ENCODE measurements around the gene TRPM8.

Gene TRPM8

DNA sequence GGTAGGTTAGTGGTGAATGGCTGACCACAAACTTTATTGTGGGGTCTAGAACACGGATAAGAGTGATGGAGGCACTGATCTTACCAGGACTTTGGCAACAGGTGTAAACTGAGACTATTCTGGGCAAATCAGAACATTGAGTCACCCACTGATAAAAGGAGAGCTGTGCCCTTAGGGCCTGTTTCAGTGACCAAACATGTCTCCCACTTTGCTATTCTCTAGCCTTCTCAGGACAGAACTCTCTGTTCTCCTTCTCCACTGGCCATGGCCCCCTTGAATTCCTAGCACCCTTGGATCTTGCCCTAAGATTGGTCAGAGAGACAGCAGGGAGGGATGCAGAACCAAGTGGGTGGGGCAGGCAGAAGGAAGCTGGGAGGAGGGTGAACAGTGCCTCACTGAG is 18.3 kb downstream of the TRPM8 start:
- H3K4me3 ChIP-seq (ENCODE audit: low read depth, low read length): no peak overlapping the region
- TF ChIP-seq, protein P1, sequence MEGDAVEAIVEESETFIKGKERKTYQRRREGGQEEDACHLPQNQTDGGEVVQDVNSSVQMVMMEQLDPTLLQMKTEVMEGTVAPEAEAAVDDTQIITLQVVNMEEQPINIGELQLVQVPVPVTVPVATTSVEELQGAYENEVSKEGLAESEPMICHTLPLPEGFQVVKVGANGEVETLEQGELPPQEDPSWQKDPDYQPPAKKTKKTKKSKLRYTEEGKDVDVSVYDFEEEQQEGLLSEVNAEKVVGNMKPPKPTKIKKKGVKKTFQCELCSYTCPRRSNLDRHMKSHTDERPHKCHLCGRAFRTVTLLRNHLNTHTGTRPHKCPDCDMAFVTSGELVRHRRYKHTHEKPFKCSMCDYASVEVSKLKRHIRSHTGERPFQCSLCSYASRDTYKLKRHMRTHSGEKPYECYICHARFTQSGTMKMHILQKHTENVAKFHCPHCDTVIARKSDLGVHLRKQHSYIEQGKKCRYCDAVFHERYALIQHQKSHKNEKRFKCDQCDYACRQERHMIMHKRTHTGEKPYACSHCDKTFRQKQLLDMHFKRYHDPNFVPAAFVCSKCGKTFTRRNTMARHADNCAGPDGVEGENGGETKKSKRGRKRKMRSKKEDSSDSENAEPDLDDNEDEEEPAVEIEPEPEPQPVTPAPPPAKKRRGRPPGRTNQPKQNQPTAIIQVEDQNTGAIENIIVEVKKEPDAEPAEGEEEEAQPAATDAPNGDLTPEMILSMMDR (IDR thresholded peaks at IDR 0.05; ENCODE audit: insufficient read depth, low read depth, low read length, missing control alignments): no peak

GRCh38 chr2:233936089-233936488 is 18.9 kb downstream of the TRPM8 start:
- DNase-seq (ENCODE audit: low read depth): no peak
- TF ChIP-seq, protein P1 (IDR thresholded peaks at IDR 0.05; ENCODE audit: insufficient read depth, low read depth, low read length, missing control alignments): no peak
- H3K4me3 ChIP-seq (ENCODE audit: low read depth, low read length): no peak overlapping the region

More for the DNA sequence above, 18.3 kb downstream of the TRPM8 start:
- DNase-seq (ENCODE audit: low read depth): no peak

- DNase-seq (ENCODE audit: low read depth): no peak
- TF ChIP-seq, protein P1 (IDR thresholded peaks at IDR 0.05; ENCODE audit: insufficient read depth, low read depth, low read length, missing control alignments): no peak
- H3K4me3 ChIP-seq (ENCODE audit: low read depth, low read length): no peak overlapping the region
These were observed 21.6 kb downstream of the TRPM8 start for GRCh38 chr2:233938676-233939370.

- no peak overlapping the region for H3K4me3 ChIP-seq (ENCODE audit: low read depth, low read length)
- DNase-seq (ENCODE audit: low read depth): no peak
- TF ChIP-seq, protein P1 (IDR thresholded peaks at IDR 0.05; ENCODE audit: insufficient read depth, low read depth, low read length, missing control alignments): no peak
These were observed 23.5 kb downstream of the TRPM8 start for GRCh38 chr2:233940376-233941276.

- H3K4me3 ChIP-seq (ENCODE audit: low read depth, low read length): no peak overlapping the region
- TF ChIP-seq, protein P1 (IDR thresholded peaks at IDR 0.05; ENCODE audit: insufficient read depth, low read depth, low read length, missing control alignments): no peak
- no peak for DNase-seq (ENCODE audit: low read depth)
These were observed 25.6 kb downstream of the TRPM8 start for GRCh38 chr2:233942731-233943130.

GRCh38 chr2:233944269-233944668 is 27.1 kb downstream of the TRPM8 start:
- DNase-seq (ENCODE audit: low read depth): no peak
- H3K4me3 ChIP-seq (ENCODE audit: low read depth, low read length): no peak overlapping the region
- TF ChIP-seq, protein P1 (IDR thresholded peaks at IDR 0.05; ENCODE audit: insufficient read depth, low read depth, low read length, missing control alignments): no peak
